MM.1S (cell line): Measurements from ENCODE around the gene HACD1.
"Not testable (repeated sequence)": the region's sequence is repeated elsewhere in the genome, so short reads cannot be mapped to it uniquely, and the experiment has no call there.

Experiments
- DNase-seq: peaks from one replicate; pipeline ENCODE4 v3.0.0-alpha.2; 2015
- H2AFZ ChIP-seq: fragments of 300-600 bp; sonication (generic); 2 replicates; pipeline ENCODE4 v1.6.0; 2016; ENCODE audit warnings: antibody characterized with exemption, low read length
- H3F3A ChIP-seq: fragments of 300-600 bp; sonication (generic); 2 replicates; pipeline ENCODE4 v1.6.1; 2016; ENCODE audit warnings: mild to moderate bottlenecking, antibody characterized with exemption, low read length, moderate library complexity, mixed read lengths; ENCODE audit not compliant: insufficient read depth
- H3K27ac ChIP-seq: fragments of 300-600 bp; sonication (generic); 2 replicates; pipeline ENCODE4 v1.5.1; 2016; ENCODE audit warnings: mild to moderate bottlenecking, low read length
- H3K27me3 ChIP-seq: fragments of 300-600 bp; sonication (generic); replicated peaks from 2 replicates; pipeline ENCODE4 v1.6.0; 2016; ENCODE audit warnings: low read length; ENCODE audit not compliant: insufficient read depth
- H3K36me3 ChIP-seq: fragments of 300-600 bp; sonication (generic); replicated peaks from 2 replicates; pipeline ENCODE4 v1.6.1; 2016; ENCODE audit warnings: mild to moderate bottlenecking, low read length, mixed read lengths; ENCODE audit not compliant: insufficient read depth
- H3K4me1 ChIP-seq: fragments of 300-600 bp; sonication (generic); 2 replicates; pipeline ENCODE4 v1.6.1; 2016; ENCODE audit warnings: low read length, mixed read lengths
- H3K4me2 ChIP-seq: fragments of 300-600 bp; sonication (generic); 2 replicates; pipeline ENCODE4 v1.6.0; 2016; ENCODE audit warnings: low read depth, low read length
- H3K4me3 ChIP-seq: fragments of 300-600 bp; sonication (generic); 2 replicates; pipeline ENCODE4 v1.5.1; 2016; ENCODE audit warnings: low read length, mixed read lengths
- H3K79me2 ChIP-seq: fragments of 300-600 bp; sonication (generic); 2 replicates; pipeline ENCODE4 v1.6.1; 2016; ENCODE audit warnings: mixed run types, low read length, mixed read lengths
- H3K9ac ChIP-seq: fragments of 300-600 bp; sonication (generic); 2 replicates; pipeline ENCODE4 v1.6.1; 2016; ENCODE audit warnings: low read length, mixed read lengths
- H3K9me2 ChIP-seq: fragments of 300-600 bp; sonication (generic); replicated peaks from 2 replicates; pipeline ENCODE4 v1.6.1; 2016; ENCODE audit warnings: mild to moderate bottlenecking, low read length, mixed read lengths; ENCODE audit not compliant: insufficient read depth
- H3K9me3 ChIP-seq: fragments of 300-600 bp; sonication (generic); replicated peaks from 2 replicates; pipeline ENCODE4 v1.6.1; 2016; ENCODE audit warnings: mild to moderate bottlenecking, low read length, mixed read lengths; ENCODE audit not compliant: insufficient read depth
- H4K20me1 ChIP-seq: fragments of 300-600 bp; sonication (generic); 2 replicates; pipeline ENCODE4 v1.6.1; 2016; ENCODE audit warnings: mild to moderate bottlenecking, low read length, moderate library complexity, mixed read lengths; ENCODE audit not compliant: insufficient read depth
- EZH2 ChIP-seq: fragments of 300-600 bp; sonication (generic); optimal IDR thresholded peaks from 2 replicates; pipeline ENCODE3; 2017; ENCODE audit warnings: low read depth, mild to moderate bottlenecking, antibody characterized with exemption, low read length, mixed read lengths
- EZH2phosphoT487 ChIP-seq: fragments of 300-600 bp; sonication (generic); IDR thresholded peaks from 2 replicates; pipeline ENCODE4 v1.6.1; 2018; ENCODE audit warnings: antibody characterized with exemption, low read length
- TF ChIP-seq, protein P1 (sequence below): fragments of 300-600 bp; sonication (generic); IDR thresholded peaks from 2 replicates; pipeline ENCODE4 v1.5.1; 2016; ENCODE audit warnings: antibody characterized with exemption, low read length, mixed read lengths

Gene HACD1

GRCh38 chr10:17588420-17588819 is 28.8 kb downstream of the HACD1 start:
- no peaks in the 10 kb centered on the region for H3K4me1 ChIP-seq
- H3K36me3 ChIP-seq = no peaks in the 10 kb centered on the region
- H3K79me2 ChIP-seq = no peaks in the 10 kb centered on the region
- H3K4me3 ChIP-seq = no peak overlapping the region
- DNase-seq = no peak
- no peak overlapping the region for H2AFZ ChIP-seq
- H3K9me2 ChIP-seq = no peaks in the 10 kb centered on the region
- no peaks in the 10 kb centered on the region for H3K27me3 ChIP-seq
- no peak overlapping the region for H3K4me2 ChIP-seq
- H3K27ac ChIP-seq = no peak overlapping the region
- TF ChIP-seq, protein P1, sequence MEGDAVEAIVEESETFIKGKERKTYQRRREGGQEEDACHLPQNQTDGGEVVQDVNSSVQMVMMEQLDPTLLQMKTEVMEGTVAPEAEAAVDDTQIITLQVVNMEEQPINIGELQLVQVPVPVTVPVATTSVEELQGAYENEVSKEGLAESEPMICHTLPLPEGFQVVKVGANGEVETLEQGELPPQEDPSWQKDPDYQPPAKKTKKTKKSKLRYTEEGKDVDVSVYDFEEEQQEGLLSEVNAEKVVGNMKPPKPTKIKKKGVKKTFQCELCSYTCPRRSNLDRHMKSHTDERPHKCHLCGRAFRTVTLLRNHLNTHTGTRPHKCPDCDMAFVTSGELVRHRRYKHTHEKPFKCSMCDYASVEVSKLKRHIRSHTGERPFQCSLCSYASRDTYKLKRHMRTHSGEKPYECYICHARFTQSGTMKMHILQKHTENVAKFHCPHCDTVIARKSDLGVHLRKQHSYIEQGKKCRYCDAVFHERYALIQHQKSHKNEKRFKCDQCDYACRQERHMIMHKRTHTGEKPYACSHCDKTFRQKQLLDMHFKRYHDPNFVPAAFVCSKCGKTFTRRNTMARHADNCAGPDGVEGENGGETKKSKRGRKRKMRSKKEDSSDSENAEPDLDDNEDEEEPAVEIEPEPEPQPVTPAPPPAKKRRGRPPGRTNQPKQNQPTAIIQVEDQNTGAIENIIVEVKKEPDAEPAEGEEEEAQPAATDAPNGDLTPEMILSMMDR = no peak
- TF ChIP-seq EZH2phosphoT487 (no peak), EZH2 (no peak)
- H4K20me1 ChIP-seq = no peaks in the 10 kb centered on the region
- H3K9me3 ChIP-seq = no peaks in the 10 kb centered on the region
- no peaks in the 10 kb centered on the region for H3F3A ChIP-seq
- H3K9ac ChIP-seq = no peak overlapping the region

DNA sequence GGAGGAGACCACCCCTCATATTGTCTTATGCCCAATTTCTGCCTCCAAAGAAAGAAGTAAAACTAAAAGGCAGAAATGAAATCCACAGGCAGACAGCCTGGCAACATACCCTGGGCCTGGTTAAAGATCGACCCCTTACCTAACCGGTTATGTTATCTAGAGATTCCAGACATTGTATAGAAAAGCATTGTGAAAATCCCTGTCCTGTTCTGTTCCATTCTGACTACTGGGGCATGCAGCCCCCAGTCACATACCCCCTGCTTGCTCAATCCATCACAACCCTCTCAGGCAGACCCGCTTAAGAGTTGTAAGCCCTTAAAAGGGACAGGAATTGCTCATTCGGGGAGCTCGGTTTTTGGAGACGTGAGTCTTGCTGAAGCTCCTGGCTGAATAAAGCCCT is 29.9 kb downstream of the HACD1 start:
- H3K9ac ChIP-seq, H3K9me2 ChIP-seq, DNase-seq: not testable (repeated sequence)

GRCh38 chr10:17586821-17587234 is 30.3 kb downstream of the HACD1 start:
- H3K9ac ChIP-seq = no peak overlapping the region
- H3K9me3 ChIP-seq = no peaks in the 10 kb centered on the region
- H3K27me3 ChIP-seq = no peaks in the 10 kb centered on the region
- H4K20me1 ChIP-seq = no peaks in the 10 kb centered on the region
- TF ChIP-seq, protein P1 = no peak
- TF ChIP-seq EZH2 = no peak
- no peak for TF ChIP-seq EZH2phosphoT487
- no peak overlapping the region for H3K4me2 ChIP-seq
- no peaks in the 10 kb centered on the region for H3K4me1 ChIP-seq
- H3K9me2 ChIP-seq = no peaks in the 10 kb centered on the region
- no peaks in the 10 kb centered on the region for H3K36me3 ChIP-seq
- H2AFZ ChIP-seq = no peak overlapping the region
- H3F3A ChIP-seq = no peaks in the 10 kb centered on the region
- H3K79me2 ChIP-seq = no peaks in the 10 kb centered on the region
- DNase-seq = no peak
- no peak overlapping the region for H3K27ac ChIP-seq
- H3K4me3 ChIP-seq = no peak overlapping the region

More for the DNA sequence above, 29.9 kb downstream of the HACD1 start:
- H3K4me2 ChIP-seq, H3K27ac ChIP-seq, H3K79me2 ChIP-seq, H3F3A ChIP-seq, H2AFZ ChIP-seq, H3K4me3 ChIP-seq, H3K9me3 ChIP-seq, H4K20me1 ChIP-seq, H3K27me3 ChIP-seq, H3K36me3 ChIP-seq, H3K4me1 ChIP-seq: not testable (repeated sequence)

GRCh38 chr10:17585016-17585415 is 32.2 kb downstream of the HACD1 start:
- H3K27ac ChIP-seq = no peak overlapping the region
- DNase-seq = no peak
- H3K4me1 ChIP-seq = no peaks in the 10 kb centered on the region
- no peaks in the 10 kb centered on the region for H3K9me2 ChIP-seq
- H3K9ac ChIP-seq = no peak overlapping the region
- no peak overlapping the region for H3K4me2 ChIP-seq
- H3F3A ChIP-seq = no peaks in the 10 kb centered on the region
- no peak overlapping the region for H3K4me3 ChIP-seq
- no peaks in the 10 kb centered on the region for H4K20me1 ChIP-seq
- no peak for TF ChIP-seq EZH2
- TF ChIP-seq, protein P1 = no peak
- TF ChIP-seq EZH2phosphoT487 = no peak
- H3K79me2 ChIP-seq = no peaks in the 10 kb centered on the region
- no peaks in the 10 kb centered on the region for H3K9me3 ChIP-seq
- no peaks in the 10 kb centered on the region for H3K27me3 ChIP-seq
- no peak overlapping the region for H2AFZ ChIP-seq
- H3K36me3 ChIP-seq = no peaks in the 10 kb centered on the region
